ENCODE measurements around the gene PLXNA1.

The PLXNA1 gene

GRCh38 chr3:127025456-127025855 lies 42.5 kb downstream of the PLXNA1 start:
- DNase-seq: no peak

GRCh38 chr3:127026036-127026435 lies 43.1 kb downstream of the PLXNA1 start:
- DNase-seq: no peak

- DNase-seq: no peak
These were observed 43.7 kb downstream of the PLXNA1 start for GRCh38 chr3:127026661-127027060.

- no peak for DNase-seq
These were observed 44.3 kb downstream of the PLXNA1 start for GRCh38 chr3:127027061-127027735.

GRCh38 chr3:127027811-127028548 lies 45.1 kb downstream of the PLXNA1 start:
- no peak for DNase-seq

GRCh38 chr3:127028781-127029657 lies 46.1 kb downstream of the PLXNA1 start:
- DNase-seq: no peak

GRCh38 chr3:127029658-127030507 lies 47.0 kb downstream of the PLXNA1 start:
- no peak for DNase-seq

- DNase-seq: no peak
These were observed 47.8 kb downstream of the PLXNA1 start for GRCh38 chr3:127030508-127031412.

GRCh38 chr3:127031413-127031810 lies 48.5 kb downstream of the PLXNA1 start:
- no peak for DNase-seq

- no peak for DNase-seq
These were observed 48.9 kb downstream of the PLXNA1 start for GRCh38 chr3:127031845-127032244.

- no peak for DNase-seq
These were observed 49.5 kb downstream of the PLXNA1 start for GRCh38 chr3:127032296-127032990.
